Stimulated activated naive CD4-positive, alpha-beta T cell treated with Interleukin-2 at 50 U/mL for 16 hours (primary cell): ENCODE results near the gene SORBS2.
"Not testable (repeated sequence)": the region's sequence is repeated elsewhere in the genome, so short reads cannot be mapped to it uniquely, and the experiment has no call there.

ENCODE experiments used
- DNase-seq: peaks from one replicate; lab custom pipeline; 2025; lab: John Stamatoyannopoulos, UW

The SORBS2 gene, protein sequence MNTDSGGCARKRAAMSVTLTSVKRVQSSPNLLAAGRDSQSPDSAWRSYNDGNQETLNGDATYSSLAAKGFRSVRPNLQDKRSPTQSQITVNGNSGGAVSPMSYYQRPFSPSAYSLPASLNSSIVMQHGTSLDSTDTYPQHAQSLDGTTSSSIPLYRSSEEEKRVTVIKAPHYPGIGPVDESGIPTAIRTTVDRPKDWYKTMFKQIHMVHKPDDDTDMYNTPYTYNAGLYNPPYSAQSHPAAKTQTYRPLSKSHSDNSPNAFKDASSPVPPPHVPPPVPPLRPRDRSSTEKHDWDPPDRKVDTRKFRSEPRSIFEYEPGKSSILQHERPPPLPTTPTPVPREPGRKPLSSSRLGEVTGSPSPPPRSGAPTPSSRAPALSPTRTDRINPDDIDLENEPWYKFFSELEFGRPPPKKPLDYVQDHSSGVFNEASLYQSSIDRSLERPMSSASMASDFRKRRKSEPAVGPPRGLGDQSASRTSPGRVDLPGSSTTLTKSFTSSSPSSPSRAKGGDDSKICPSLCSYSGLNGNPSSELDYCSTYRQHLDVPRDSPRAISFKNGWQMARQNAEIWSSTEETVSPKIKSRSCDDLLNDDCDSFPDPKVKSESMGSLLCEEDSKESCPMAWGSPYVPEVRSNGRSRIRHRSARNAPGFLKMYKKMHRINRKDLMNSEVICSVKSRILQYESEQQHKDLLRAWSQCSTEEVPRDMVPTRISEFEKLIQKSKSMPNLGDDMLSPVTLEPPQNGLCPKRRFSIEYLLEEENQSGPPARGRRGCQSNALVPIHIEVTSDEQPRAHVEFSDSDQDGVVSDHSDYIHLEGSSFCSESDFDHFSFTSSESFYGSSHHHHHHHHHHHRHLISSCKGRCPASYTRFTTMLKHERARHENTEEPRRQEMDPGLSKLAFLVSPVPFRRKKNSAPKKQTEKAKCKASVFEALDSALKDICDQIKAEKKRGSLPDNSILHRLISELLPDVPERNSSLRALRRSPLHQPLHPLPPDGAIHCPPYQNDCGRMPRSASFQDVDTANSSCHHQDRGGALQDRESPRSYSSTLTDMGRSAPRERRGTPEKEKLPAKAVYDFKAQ (N-terminal part only)

DNA sequence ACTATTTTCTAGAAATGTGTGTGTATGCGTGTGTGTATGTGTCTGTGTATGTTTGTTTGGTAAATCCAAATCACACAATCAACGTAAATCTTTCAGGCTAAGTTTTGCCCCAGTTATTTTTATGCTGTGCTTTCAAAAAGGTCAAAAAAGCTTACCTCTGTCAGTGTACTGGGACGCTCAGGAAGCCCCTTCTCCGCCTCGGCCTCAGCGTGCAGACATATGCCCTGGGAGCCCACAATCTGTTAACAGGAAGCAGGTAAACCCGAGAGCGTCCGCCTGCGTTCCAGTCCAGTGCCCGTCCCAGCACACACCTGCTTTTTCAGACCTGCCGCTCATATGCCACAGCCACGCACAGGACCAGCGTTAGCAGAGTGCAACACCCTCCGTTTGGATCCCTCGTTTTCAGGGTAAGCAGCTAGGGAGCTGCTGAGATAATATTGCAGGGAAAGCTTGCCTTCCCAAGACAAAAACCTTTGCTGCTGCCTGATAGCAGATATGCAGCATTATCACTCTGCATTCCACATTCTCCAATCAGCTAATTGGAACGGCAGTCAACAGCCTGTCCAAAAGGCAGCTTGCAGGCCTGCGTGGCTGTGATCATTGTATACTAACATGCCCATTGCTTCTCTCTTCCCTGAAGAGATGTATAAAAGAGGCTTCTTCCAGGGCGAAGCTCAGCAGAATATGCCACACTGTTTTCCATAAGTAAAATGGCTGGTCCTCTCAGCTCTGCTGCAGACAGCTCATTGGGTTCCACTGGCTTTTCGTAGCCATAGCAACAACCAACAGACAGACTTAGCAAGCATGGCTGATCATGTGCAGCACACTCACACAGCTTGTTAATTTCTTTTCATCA is at the start of gene SORBS2:
Gene SORBS2, minus strand, starts transcription at position 686 of the 856 bp plus-strand sequence. CDS start 121,623 bp downstream, outside the sequence.
- no peak for DNase-seq

DNA sequence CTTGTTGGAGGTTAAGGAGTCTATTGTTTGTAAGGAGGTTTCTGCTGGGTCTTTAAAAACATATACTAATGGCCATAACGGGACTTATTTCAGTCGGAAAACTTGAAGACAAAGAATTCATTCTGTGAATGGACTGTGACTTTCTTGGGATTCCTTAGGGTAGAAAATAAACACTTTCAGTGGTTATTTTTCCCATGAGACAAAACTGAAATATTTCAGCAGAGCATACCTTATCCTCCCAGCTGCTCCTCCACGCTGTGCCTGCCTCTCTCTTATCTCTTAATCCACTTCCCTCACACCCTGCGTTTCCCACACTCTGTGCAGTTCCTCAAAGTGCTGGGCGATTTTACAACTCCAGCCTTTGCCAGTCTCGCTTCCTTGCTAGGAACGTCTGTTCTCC is 47.1 kb upstream of the SORBS2 start:
- DNase-seq: no peak

DNA sequence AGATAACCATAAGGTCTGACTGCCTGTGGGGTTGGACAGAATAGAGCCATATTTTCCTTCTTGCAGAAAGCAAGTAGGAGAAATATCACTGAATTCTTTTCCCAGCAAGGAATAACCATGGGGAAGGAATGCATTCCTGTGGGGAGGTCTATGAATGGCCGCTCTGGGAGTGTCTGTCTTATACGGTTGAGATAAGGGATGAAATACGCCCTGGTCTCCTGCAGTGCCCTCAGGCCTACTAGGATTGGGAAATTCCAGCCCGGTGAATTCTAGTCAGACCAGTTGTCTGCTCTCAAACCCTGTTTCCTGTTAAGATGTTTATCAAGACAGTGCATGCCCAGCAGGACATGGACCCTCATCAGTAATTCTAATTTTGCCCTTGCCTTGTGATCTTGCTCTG is 45.6 kb upstream of the SORBS2 start:
- DNase-seq: not testable (repeated sequence)

DNA sequence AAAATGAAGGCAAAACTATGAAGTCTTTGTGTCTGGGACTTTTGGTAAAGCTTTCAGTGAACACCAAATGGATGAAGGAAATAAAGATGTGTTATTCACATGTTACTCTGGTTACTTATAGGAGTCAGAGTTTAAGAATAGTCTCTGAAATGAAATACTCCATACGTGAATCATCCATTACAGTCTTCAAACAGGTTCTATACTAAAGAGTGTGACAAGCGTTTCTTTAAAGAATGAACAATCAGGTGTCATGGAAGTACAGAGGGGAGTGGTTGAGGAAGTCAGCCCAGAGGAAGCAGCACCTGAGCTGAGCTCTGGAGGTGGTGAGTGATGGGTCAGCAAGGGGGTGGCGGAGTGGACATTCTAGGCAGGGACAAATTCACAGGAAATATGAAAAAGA is 41.8 kb upstream of the SORBS2 start:
- no peak for DNase-seq

DNA sequence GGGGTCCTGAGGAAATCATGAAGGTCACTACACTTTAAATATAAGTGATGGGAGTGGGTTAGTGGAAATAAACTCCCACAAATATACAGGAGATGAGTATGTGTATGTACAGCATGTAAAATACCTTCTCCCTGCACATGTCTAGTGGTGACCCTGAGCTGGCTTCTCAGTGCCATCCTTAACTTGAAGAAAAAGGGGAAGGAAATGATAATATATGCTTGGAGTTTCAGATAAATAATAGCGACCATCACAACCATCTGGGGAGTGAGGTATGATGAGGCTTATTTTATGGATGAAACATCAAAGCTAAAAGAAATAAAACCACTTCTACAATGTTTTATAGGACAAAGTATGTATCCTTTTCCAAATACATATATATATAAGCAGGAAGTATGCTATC is 41.0 kb upstream of the SORBS2 start:
- no peak for DNase-seq

DNA sequence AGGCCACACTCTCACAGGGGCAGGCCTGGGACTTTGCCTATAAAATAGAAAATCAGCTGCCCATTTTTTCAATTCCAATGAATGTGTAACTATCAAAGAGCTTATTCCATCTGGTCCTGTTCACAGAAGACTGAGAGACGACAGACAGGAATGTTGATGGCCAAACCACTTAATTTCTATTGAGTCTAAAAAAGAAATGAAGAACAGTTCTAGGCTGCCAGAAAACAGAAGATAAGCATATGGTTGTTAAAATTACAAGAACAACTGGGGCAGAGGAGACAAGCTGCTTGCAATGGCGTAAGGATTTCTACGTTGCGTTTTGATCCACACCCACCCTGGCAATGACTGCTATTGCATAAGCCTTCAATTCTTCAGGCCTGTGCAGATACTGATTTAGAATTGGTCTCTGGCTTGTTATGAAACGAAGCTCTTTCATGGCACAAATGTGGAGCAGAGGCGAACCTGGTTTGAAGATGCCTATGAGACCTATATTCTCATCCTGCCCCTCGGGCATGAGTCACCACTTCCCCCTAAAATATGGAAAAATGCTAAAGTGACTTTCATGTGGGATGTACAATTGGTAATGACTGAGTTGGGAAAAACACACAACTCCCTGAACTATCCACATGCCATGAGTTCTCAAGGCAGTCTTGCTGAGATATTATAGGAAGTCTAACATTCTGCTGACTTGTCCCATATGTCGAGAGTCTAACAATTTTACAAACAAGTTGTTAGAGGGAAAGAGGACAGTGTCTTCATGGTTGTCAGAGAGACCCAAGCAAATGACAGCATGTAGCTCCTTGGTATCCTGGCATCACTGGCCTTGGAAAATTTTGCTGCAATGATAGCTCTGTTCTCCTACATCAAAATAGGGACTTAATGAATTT is 37.9 kb upstream of the SORBS2 start:
- DNase-seq: no peak

DNA sequence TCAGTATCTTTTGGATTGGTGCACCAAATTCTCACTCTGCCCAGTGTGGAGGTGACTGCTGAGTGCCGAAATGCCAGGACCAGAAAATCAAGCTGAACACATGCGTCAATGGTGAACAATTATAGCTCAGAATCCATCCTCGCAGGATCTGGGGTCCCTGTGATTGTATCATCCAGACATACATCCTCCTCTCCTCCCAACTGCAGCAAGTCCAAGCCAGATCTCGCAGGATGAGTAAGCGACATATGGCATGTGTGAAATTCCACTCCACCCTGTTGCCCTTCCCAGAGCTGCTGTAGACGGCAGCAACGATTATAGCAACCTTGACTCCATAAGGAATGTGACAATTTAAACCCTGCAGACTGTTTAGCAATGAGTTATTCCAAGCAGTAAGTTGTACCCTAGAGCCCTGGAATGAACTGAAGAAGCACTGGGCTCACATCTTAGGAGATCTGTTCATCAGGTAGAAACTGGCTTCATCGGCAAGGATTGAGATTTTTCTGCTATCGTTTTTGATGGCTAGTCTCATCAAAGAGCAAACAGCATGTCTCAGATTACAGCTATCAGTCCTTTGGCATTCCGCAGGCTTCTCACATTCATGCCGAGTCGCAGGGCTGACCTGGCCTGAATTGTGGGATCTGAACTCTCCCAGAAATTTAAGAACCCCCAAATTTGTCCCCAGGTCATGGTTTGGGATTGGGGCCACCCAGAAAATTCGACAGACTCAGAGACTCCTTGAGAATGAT is 35.5 kb upstream of the SORBS2 start:
- no peak for DNase-seq

DNA sequence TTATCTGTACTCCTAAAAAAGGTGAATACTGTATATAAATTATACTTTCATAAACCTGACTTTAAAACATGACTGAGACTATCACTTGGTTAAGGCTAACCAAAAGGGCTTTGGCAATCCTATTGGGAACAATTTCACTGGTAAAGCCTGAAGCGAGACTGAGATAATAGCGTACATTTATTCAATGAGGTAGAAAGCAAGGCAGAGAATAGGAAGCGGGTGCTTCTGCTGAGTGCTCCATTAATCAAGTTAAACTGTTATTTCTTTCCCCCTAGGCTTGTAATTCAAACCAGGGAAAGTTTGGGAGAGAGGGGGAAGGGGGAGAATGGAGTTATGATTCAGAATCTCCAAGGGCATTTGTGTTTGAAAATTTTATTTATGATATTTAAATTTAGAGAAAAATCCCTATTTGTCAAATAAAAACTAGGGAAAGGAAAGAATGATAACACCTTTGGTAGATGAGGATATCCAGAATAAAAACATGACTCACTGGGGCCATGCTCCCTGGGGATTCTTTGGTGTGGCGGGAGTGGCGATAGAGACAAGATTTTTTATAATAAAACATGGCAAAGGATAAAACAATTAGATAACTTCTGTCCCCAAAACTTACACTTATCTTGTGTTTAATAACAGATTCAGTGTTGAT is 34.6 kb upstream of the SORBS2 start:
- no peak for DNase-seq

DNA sequence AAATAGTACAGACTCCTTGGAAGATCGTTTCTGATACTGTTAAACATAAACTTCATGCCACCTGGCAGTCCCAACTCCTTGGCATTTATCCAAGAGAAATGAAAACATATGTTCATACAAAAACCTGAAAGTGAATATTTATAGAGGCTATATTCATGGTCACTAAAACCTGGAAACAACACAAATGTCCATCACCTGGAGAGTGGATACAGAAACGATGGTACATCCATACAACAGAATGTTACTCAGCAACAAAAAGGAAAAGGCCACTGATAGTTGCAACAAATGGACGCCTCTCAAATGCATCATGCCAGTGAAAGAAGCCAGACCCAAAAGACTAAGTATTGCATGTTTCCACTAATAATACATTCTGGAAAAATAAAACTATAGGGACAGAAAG is 34.0 kb upstream of the SORBS2 start:
- DNase-seq: no peak

DNA sequence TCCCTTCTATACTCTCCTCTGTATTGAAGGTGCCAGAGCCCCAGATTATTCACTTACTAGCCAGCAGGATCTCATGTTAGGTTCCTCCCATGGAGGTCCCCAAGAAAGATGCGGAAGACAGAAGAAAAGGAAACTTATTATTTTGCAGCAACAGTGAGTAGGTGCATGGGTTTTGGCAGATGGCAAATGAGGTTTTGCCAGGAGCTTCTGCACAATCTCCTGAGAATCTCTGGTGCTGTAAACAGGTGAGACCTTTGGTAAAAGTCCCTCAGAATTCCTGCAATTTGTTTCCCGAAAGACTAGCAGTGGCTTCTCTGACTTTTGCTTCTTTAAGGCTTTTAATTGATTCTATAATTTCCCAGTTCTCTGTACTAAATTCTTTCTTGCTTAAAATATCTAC is 29.5 kb upstream of the SORBS2 start:
- no peak for DNase-seq

DNA sequence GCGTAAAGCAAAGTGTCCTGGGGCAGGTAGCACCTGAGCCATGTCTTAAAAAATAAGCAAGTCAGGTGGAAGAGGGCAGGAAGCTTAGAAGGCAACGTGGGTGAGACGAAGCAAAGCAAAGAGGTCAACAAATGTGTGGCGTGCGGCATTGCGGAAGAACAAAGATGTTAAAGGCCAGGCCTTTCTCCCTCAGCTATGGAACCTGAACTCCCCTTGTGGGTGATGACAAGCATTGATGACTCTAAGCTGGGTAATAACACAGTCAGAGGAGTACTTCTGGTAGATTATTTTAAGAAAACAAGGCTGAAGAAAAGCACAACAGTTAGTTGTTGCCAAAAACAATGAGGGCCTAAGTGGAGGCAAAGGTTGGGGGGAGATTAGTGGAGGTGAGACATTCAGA is 29.0 kb upstream of the SORBS2 start:
- DNase-seq: no peak

DNA sequence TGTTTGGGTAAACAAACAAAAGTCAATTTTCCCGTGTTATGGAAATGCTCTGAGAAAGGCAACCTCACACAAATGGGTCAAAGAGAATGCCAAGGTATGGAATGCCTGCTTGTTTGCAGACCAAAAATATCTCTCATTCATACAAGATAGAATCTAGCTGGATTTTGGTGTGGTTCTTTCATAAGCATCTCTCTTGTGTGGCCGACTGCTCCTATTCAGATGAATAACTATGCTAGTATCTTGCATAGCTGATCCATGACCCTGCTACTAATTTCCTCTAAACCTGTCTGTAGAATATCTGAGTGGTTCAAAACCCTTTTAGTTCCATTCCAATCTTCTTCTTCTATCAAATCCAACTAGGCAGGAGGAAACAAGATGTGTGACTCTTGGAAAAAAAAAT is 28.2 kb upstream of the SORBS2 start:
- DNase-seq: no peak

DNA sequence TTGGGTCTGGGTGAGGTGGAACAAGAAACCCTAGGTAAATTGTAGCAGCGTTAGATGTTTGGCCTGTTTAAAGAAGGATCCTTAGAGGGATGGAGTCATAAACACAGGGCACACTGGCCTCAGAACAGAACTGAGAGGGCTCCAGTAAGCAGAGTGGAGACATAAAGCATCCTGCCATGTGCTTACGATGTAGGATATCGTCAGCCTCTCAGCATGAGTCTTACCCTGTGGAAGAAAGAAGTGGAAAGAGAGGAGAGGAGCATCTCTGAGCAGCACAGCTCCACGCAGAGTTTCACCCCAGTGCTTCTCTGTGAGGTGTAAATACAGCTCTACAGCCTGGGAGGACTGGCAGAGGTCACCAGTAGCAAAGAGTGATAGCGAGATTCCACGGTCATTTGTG is 27.8 kb upstream of the SORBS2 start:
- no peak for DNase-seq

DNA sequence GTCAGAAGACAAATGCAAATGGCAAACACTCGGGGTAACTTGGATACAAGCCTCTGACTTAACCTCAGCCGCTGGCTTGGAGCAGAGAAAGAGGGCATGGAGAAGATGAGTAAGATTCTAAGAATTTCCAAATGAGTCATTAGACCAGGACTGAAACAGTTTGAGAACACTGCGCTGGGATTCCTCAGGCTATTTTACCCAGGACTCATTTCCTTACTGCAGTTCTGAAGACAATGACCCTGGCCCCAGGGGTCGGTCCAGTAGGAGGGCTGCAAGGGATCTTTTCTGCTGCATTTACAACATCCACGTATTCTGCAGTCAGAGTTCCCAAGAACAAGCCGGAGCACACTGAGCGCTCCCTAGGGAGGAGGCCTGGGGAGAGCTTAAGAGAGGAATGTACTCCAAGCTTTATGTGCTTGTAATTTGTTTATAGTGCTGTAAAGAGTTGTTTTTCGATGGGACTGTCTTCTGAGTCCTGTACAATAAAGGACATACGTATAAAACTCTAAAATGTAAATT is 27.3 kb upstream of the SORBS2 start:
- DNase-seq: no peak

DNA sequence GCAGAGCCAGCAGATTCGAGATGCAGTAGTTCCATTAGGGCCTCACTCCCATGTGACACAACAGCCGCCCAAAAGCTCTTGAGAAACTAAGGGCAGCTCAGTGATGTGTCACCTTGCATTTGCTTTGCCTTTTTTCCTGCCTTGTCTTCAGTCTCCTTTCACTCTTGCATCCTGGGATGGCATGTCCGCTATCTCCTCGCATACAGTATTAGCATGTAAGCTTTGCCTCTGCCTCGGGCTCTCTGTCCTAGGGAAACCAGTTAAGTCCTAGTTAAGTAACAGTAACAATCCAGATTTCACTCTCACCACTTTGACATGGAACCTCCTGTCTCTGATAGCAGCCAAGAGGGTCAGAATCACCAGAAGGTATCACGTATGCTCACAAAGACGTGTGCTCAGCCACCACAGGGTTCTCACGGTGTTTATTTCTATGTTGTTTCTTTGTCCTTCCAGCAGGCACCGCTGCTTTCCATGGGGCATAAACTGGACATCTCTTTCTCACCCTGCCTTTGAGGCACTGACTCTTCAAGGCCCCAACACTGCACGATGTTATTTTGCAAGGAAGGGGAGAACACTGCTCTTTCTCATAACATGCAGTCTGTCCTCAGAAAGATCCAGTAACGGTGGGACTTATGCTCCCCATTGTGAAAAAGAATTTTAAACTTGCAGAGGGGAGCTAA is 26.7 kb upstream of the SORBS2 start:
- DNase-seq: no peak

DNA sequence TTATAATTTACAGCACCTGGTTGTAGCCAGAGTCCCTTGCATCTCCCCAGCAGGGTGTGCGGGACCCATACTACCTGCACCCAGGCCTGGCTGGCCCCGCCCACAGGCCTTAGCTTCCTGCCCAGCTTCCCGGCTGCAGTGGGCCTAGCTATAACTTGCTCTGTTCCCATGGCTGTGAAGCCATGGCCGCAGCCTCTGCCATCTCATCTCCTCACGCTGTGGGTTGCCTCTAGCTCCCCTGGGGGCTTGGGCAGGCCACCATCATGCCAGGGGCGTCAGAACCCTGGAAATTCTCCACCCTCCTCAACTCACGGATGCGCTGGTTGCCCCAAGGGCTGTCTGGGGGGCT is 26.1 kb upstream of the SORBS2 start:
- DNase-seq: no peak

DNA sequence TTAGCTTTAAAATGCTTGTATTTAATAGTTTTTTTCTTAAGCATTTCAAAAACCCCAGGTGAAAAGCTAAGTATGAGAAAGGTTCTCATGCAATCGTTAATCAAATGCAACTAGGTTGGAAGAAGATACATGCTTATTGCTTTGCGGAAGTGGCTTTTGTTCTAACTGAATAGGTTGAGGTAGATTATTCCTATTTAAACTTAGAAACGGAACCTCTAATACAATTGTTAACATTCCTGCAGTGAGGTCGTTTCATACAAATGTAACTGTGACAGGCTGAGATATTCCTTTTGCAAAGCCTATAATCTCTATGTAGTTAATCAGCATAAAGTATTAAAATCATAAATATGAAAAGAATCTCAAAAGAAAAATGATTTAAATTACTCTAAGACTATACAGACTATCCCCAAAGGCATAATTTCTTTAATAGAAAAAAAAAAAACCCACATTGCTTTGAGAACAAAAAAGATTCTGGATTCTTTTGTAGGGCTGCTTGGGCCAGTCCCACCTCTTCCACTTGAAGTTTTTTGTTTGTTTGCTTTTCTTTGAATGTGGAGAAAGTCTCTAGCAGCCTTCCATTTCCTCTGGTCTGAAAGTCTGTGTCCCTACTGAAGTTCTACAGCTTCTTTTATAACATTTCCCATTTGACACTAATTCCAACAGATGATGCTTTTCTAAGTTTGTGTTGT is 25.6 kb upstream of the SORBS2 start:
- DNase-seq: no peak
